ENCODE results near the gene PSMD13.

GRCh38 chr11:285894-286220 is 49.1 kb downstream of the PSMD13 start:
- TF ChIP-seq CTCF (IDR thresholded peaks at IDR 0.05; ENCODE audit: low read depth, low read length, poor library complexity, severe bottlenecking), result no peak
- no peak for TF ChIP-seq EZH2phosphoT487 (IDR thresholded peaks at IDR 0.05; ENCODE audit: borderline replicate concordance, low read length)
